Muscle layer of colon (tissue), 2 donors: ENCODE measurements around the gene MUS81.

ENCODE experiments used
- H3K27ac ChIP-seq: one replicate; pipeline ENCODE4 v1.7.0; 2013; ENCODE audit warnings: low read depth, mild to moderate bottlenecking, low read length, moderate library complexity
- H3K27me3 ChIP-seq, 2 donors: one replicate each; pipeline ENCODE4 v1.7.0; 2013; ENCODE audit warnings: low read length in 2 of 2, mild to moderate bottlenecking in 2 of 2; ENCODE audit not compliant: insufficient read depth in 2 of 2, control insufficient read depth in 1 of 2
- H3K36me3 ChIP-seq: one replicate; pipeline ENCODE4 v1.7.0; 2013; ENCODE audit warnings: mild to moderate bottlenecking, low read length; ENCODE audit not compliant: insufficient read depth
- H3K4me1 ChIP-seq: one replicate; pipeline ENCODE4 v1.7.0; 2013; ENCODE audit warnings: mild to moderate bottlenecking, low read length; ENCODE audit not compliant: insufficient read depth
- H3K4me3 ChIP-seq, 2 donors: one replicate each; pipeline ENCODE4 v1.7.0; 2013; ENCODE audit warnings: low read length in 2 of 2, low read depth in 1 of 2, mild to moderate bottlenecking in 1 of 2, moderate library complexity in 1 of 2
- H3K9ac ChIP-seq: one replicate; pipeline ENCODE4 v1.7.0; 2013; ENCODE audit warnings: low read length
- H3K9me3 ChIP-seq: one replicate; pipeline ENCODE4 v1.7.0; 2013; ENCODE audit warnings: mild to moderate bottlenecking, low read length
- donor health status: abdominal sarcoma.
- donor health status: Adenocarcinoma of cecum.

MUS81 gene

DNA sequence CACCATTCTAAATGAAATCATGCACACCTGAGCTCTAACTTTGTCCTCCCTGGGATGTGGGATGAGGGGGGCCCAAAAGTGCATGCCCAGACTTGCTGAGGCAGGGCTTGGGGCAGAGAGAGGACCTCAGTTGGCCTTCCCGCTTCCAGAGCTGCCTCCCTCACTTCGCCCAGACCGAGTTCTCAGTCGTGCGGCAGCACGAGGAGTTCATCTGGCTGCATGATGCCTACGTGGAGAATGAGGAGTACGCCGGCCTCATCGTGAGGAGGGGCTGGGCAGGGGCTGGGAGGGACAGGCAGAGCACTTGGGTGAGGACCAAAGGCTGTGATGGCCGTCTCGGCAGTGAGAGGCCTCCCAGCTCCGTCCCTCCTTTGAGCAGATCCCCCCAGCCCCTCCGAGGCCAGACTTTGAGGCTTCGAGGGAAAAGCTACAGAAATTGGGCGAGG lies 10.4 kb upstream of the MUS81 start:
- H3K27me3 ChIP-seq: no peaks in the 10 kb centered on the region
- H3K9ac ChIP-seq: no peak overlapping the region
- peaks cover 8% of the 10 kb centered on the region for H3K4me1 ChIP-seq

GRCh38 chr11:65850217-65851082 lies 9.8 kb upstream of the MUS81 start:
- peaks cover 48% of the 10 kb centered on the region for H3K36me3 ChIP-seq
- H3K27ac ChIP-seq: no peak overlapping the region
- no peaks in the 10 kb centered on the region for H3K27me3 ChIP-seq
- no peak overlapping the region for H3K9ac ChIP-seq
- H3K9me3 ChIP-seq: no peaks in the 10 kb centered on the region
- H3K4me3 ChIP-seq: no peak overlapping the region
- peaks cover 12% of the 10 kb centered on the region for H3K4me1 ChIP-seq

More for the DNA sequence above, 10.4 kb upstream of the MUS81 start:
- Histone ChIP-seq H3K36me3 (peaks cover 42% of the 10 kb centered on the region), H3K4me3 (no peak overlapping the region), H3K9me3 (no peaks in the 10 kb centered on the region), H3K27ac (no peak overlapping the region)

- peaks cover 55% of the 10 kb centered on the region for H3K36me3 ChIP-seq
- no peak overlapping the region for H3K27ac ChIP-seq
- H3K4me3 ChIP-seq: no peak overlapping the region
- no peak overlapping the region for H3K9ac ChIP-seq
- no peaks in the 10 kb centered on the region for H3K9me3 ChIP-seq
- peaks cover 18% of the 10 kb centered on the region for H3K4me1 ChIP-seq
- no peaks in the 10 kb centered on the region for H3K27me3 ChIP-seq
These were observed 9.1 kb upstream of the MUS81 start for GRCh38 chr11:65851083-65851579.

DNA sequence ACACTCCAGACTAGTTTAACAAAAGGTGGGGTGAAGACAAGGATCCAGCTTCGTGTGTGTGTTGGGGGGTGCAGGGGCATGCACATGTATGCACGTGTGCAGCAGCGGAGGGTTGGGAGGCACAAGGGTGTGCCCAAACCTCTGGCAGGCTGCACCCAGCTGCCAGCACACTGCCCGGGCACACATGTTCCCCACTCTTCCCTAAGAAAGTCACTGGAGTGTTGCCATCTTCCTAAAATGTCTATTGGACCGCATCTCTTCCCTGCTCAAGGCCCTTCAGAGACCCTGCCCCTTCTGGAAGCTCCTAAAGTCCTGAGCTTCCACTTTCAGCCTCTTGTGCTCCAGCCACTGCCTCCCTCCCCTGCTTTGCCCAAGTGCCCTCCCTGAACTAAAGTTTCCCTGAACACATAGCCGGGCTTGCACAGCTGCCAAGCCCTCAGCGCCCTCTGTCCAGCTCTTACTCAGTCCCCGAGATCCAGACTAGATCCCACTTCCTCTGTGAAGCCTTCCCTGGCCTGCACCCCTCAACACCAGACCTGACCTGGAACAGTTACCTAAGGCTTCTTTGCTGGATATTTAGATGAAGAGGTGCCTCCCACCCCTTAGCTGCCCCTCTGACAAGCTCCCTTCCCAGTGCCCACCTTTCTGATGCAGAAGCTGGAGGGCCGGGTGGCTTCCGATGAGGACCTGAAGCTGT lies 8.3 kb upstream of the MUS81 start:
- H3K27me3 ChIP-seq: no peaks in the 10 kb centered on the region
- H3K9ac ChIP-seq: no peak overlapping the region
- peaks cover 24% of the 10 kb centered on the region for H3K4me1 ChIP-seq
- H3K4me3 ChIP-seq: no peak overlapping the region
- H3K36me3 ChIP-seq: peaks cover 57% of the 10 kb centered on the region
- no peak overlapping the region for H3K27ac ChIP-seq
- no peaks in the 10 kb centered on the region for H3K9me3 ChIP-seq

- Histone ChIP-seq H3K9me3 (no peaks in the 10 kb centered on the region), H3K27me3 (no peaks in the 10 kb centered on the region), H3K4me3 (no peak overlapping the region), H3K9ac (no peak overlapping the region), H3K36me3 (peaks cover 57% of the 10 kb centered on the region), H3K27ac (no peak overlapping the region), H3K4me1 (peaks cover 24% of the 10 kb centered on the region)
These were observed 7.6 kb upstream of the MUS81 start for GRCh38 chr11:65852508-65853245.

- H3K4me1 ChIP-seq: peaks cover 24% of the 10 kb centered on the region
- H3K27me3 ChIP-seq: no peaks in the 10 kb centered on the region
- H3K9ac ChIP-seq: no peak overlapping the region
- H3K27ac ChIP-seq: no peak overlapping the region
- H3K4me3 ChIP-seq: no peak overlapping the region
- H3K9me3 ChIP-seq: no peaks in the 10 kb centered on the region
- H3K36me3 ChIP-seq: peaks cover 57% of the 10 kb centered on the region
These were observed 6.8 kb upstream of the MUS81 start for GRCh38 chr11:65853246-65853979.

DNA sequence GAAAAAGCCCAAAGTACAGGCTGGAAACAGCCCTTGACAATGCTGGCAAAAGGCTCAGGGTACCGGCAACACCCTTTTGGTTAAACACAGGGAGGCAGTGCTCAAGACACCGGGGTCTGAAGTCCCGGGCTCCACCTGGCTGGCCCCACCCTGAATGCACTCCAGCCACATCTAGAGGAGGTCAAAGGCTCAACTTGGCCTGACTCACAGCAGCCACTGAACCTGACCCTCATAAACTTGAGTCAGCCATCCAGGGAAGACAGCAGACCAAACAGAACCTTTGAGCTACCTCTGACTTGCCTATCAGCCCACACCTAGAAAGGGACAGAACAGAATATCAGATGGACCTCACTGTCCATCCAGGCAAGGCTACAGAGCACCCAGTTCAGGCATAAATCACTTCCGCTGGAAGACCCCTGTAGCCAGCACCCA lies 6.1 kb upstream of the MUS81 start:
- Histone ChIP-seq H3K9ac (no peak overlapping the region), H3K9me3 (no peaks in the 10 kb centered on the region), H3K4me1 (peaks cover 24% of the 10 kb centered on the region), H3K4me3 (no peak overlapping the region), H3K27me3 (no peaks in the 10 kb centered on the region), H3K27ac (no peak overlapping the region), H3K36me3 (peaks cover 57% of the 10 kb centered on the region)

- H3K36me3 ChIP-seq: peaks cover 57% of the 10 kb centered on the region
- no peak overlapping the region for H3K27ac ChIP-seq
- H3K4me3 ChIP-seq: no peak overlapping the region
- no peaks in the 10 kb centered on the region for H3K9me3 ChIP-seq
- H3K4me1 ChIP-seq: peaks cover 24% of the 10 kb centered on the region
- no peaks in the 10 kb centered on the region for H3K27me3 ChIP-seq
- no peak overlapping the region for H3K9ac ChIP-seq
These were observed 5.1 kb upstream of the MUS81 start for GRCh38 chr11:65854852-65855837.

GRCh38 chr11:65855927-65856363 lies 4.3 kb upstream of the MUS81 start:
- H3K36me3 ChIP-seq: peaks cover 52% of the 10 kb centered on the region
- no peak overlapping the region for H3K27ac ChIP-seq
- peak overlapping the region; percentile 68 to 89 for H3K4me3 ChIP-seq
- H3K4me1 ChIP-seq: peaks cover 25% of the 10 kb centered on the region
- no peaks in the 10 kb centered on the region for H3K9me3 ChIP-seq
- H3K27me3 ChIP-seq: no peaks in the 10 kb centered on the region
- peak overlapping the region; percentile 79 for H3K9ac ChIP-seq
